H1 (cell line): ENCODE results near the gene RANBP2. TPM values are rescaled to one million over a fixed set of nuclear protein-coding genes. Genes with fewer than 3 reads are reported as not detected.

ENCODE experiments used
- CTCF ChIA-PET: fragments of 300-600 bp; sonication (Branson Sonifier 250); formaldehyde crosslinking; loops from one replicate; lab custom pipeline; 2021; ENCODE audit not compliant: partially characterized antibody; lab: Charles Lee
- POLR2A ChIA-PET: fragments of 300-600 bp; sonication (Branson Sonifier 250); formaldehyde crosslinking; loops from one replicate; lab custom pipeline; 2021; ENCODE audit warnings: inconsistent platforms; ENCODE audit not compliant: partially characterized antibody; lab: Charles Lee
- DNase-seq, 2 experiments: peaks; one replicate each; pipeline versions ENCODE4 v3.0.0 to v3.0.0-alpha.2; 2010 to 2022; ENCODE audit warnings: low spot score in 2 of 2, low read depth in 1 of 2, mixed read lengths in 1 of 2
- FAIRE-seq: peaks from 2 replicates; lab custom pipeline; 2011; peaks lifted over from hg19 to GRCh38; lab: Jason Lieb, UNC
- H2AFZ ChIP-seq: 2 replicates; pipeline ENCODE4 v1.8.1; 2012; ENCODE audit warnings: low read length, inconsistent platforms
- H2AK5ac ChIP-seq: 2 replicates; pipeline ENCODE4 v1.6.1; 2013; ENCODE audit warnings: low read depth, low read length
- H2BK120ac ChIP-seq: replicated peaks from 2 replicates; pipeline ENCODE3; 2013; ENCODE audit warnings: low read depth, low read length, inconsistent platforms
- H2BK12ac ChIP-seq: 2 replicates; pipeline ENCODE4 v1.6.1; 2013; ENCODE audit warnings: low read depth, low read length
- H2BK15ac ChIP-seq: 2 replicates; pipeline ENCODE4 v1.6.1; 2013; ENCODE audit warnings: low read length
- H2BK20ac ChIP-seq: 2 replicates; pipeline ENCODE4 v1.6.1; 2013; ENCODE audit warnings: low read length
- H2BK5ac ChIP-seq: 2 replicates; pipeline ENCODE4 v1.6.1; 2013; ENCODE audit warnings: low read depth, low read length
- H3K14ac ChIP-seq: 2 replicates; pipeline ENCODE4 v1.6.1; 2013; ENCODE audit warnings: inconsistent platforms; ENCODE audit not compliant: insufficient read length
- H3K18ac ChIP-seq: 2 replicates; pipeline ENCODE4 v1.6.1; 2013; ENCODE audit warnings: low read length; ENCODE audit errors: extremely low read depth
- H3K23ac ChIP-seq: 2 replicates; pipeline ENCODE4 v1.6.1; 2013; ENCODE audit warnings: inconsistent platforms; ENCODE audit not compliant: insufficient read length
- H3K23me2 ChIP-seq: 2 replicates; pipeline ENCODE4 v1.6.1; 2013; ENCODE audit warnings: low read depth, low read length
- H3K27ac ChIP-seq: 2 replicates; pipeline ENCODE4 v1.6.1; 2011; ENCODE audit warnings: low read depth, low read length, inconsistent platforms
- H3K27me3 ChIP-seq, 4 experiments: replicated peaks in 1 of 4; 1 replicate in 1 of 4; 2 replicates in 3 of 4; pipeline versions ENCODE4 v1.6.1 to v1.8.1; 2011 to 2013; ENCODE audit warnings: low read length in 3 of 4, mild to moderate bottlenecking in 3 of 4, inconsistent platforms in 2 of 4, mixed read lengths in 2 of 4, moderate library complexity in 1 of 4; ENCODE audit not compliant: control insufficient read depth in 3 of 4, insufficient read depth in 3 of 4; ENCODE audit errors: extremely low read depth in 1 of 4
- H3K36me3 ChIP-seq, 4 experiments: 2 replicates each; pipeline versions ENCODE4 v1.6.1 to v1.8.1; 2011 to 2013; ENCODE audit warnings: mild to moderate bottlenecking in 4 of 4, low read length in 3 of 4, moderate library complexity in 2 of 4, control low read depth in 1 of 4, inconsistent platforms in 1 of 4; ENCODE audit not compliant: insufficient read depth in 4 of 4, control insufficient read depth in 2 of 4
- H3K4ac ChIP-seq: replicated peaks from 2 replicates; pipeline ENCODE3; 2013; ENCODE audit warnings: low read length, low read depth, mixed read lengths, inconsistent platforms; ENCODE audit not compliant: insufficient read length
- H3K4me1 ChIP-seq, 4 experiments: replicated peaks in 1 of 4; 1 replicate in 1 of 4; 2 replicates in 3 of 4; pipeline versions ENCODE4 v1.6.1 to v1.8.1; 2011 to 2013; ENCODE audit warnings: low read length in 3 of 4, inconsistent platforms in 2 of 4, mixed read lengths in 1 of 4; ENCODE audit not compliant: insufficient read depth in 4 of 4, control insufficient read depth in 3 of 4
- H3K4me2 ChIP-seq, 2 experiments: 2 replicates each; pipeline versions ENCODE4 v1.6.1 to v1.8.1; 2011 to 2013; ENCODE audit warnings: low read depth in 2 of 2, low read length in 2 of 2, control low read depth in 1 of 2, inconsistent platforms in 1 of 2, mild to moderate bottlenecking in 1 of 2; ENCODE audit not compliant: insufficient read depth in 1 of 2
- H3K4me3 ChIP-seq, 4 experiments: fragments of 200-600, 300-600 bp in 1 of 4; sonication (generic), shearing (Covaris generic), sonication (Bioruptor Twin) in 1 of 4; 2 replicates each; pipeline versions ENCODE4 v1.5.1 to v1.8.1; 2011 to 2016; ENCODE audit warnings: low read length in 4 of 4, low read depth in 3 of 4, control low read depth in 2 of 4, inconsistent platforms in 2 of 4, mild to moderate bottlenecking in 2 of 4, mixed read lengths in 1 of 4, moderate library complexity in 1 of 4; ENCODE audit not compliant: insufficient read depth in 2 of 4; ENCODE audit errors: extremely low read depth in 1 of 4
- H3K56ac ChIP-seq: replicated peaks from 2 replicates; pipeline ENCODE3; 2013; ENCODE audit warnings: low read depth, mild to moderate bottlenecking, mixed read lengths, low read length, inconsistent platforms; ENCODE audit not compliant: insufficient read length
- H3K79me1 ChIP-seq: 2 replicates; pipeline ENCODE4 v1.6.1; 2013; ENCODE audit warnings: low read depth, low read length, control low read depth
- H3K79me2 ChIP-seq, 2 experiments: 2 replicates each; pipeline versions ENCODE4 v1.6.1 to v1.8.1; 2012 to 2013; ENCODE audit warnings: low read length in 2 of 2, mild to moderate bottlenecking in 2 of 2, inconsistent platforms in 1 of 2; ENCODE audit not compliant: insufficient read depth in 2 of 2, control insufficient read depth in 1 of 2
- H3K9ac ChIP-seq, 4 experiments: replicated peaks in 1 of 4; 1 replicate in 1 of 4; 2 replicates in 3 of 4; pipeline versions ENCODE4 v1.6.1 to v1.8.1; 2011 to 2013; ENCODE audit warnings: low read depth in 3 of 4, low read length in 3 of 4, control low read depth in 2 of 4, mild to moderate bottlenecking in 2 of 4, moderate library complexity in 2 of 4, inconsistent platforms in 1 of 4; ENCODE audit errors: extremely low read depth in 1 of 4
- H3K9me3 ChIP-seq, 2 experiments: 2 replicates each; pipeline versions ENCODE4 v1.6.1 to v1.8.1; 2012 to 2013; ENCODE audit warnings: mild to moderate bottlenecking in 2 of 2, moderate library complexity in 2 of 2, control low read depth in 1 of 2, inconsistent platforms in 1 of 2, low read depth in 1 of 2, low read length in 1 of 2, mixed read lengths in 1 of 2; ENCODE audit not compliant: insufficient read depth in 2 of 2
- H4K20me1 ChIP-seq, 2 experiments: replicated peaks in 1 of 2; 2 replicates each; pipeline versions ENCODE3 to v1.8.1; 2011 to 2013; ENCODE audit warnings: inconsistent platforms in 2 of 2, low read length in 2 of 2, mild to moderate bottlenecking in 1 of 2; ENCODE audit not compliant: insufficient read depth in 2 of 2, control insufficient read depth in 1 of 2
- H4K5ac ChIP-seq: 2 replicates; pipeline ENCODE4 v1.6.1; 2013; ENCODE audit warnings: low read length, low read depth, mixed read lengths, inconsistent platforms; ENCODE audit not compliant: insufficient read length
- H4K8ac ChIP-seq: 2 replicates; pipeline ENCODE4 v1.8.0; 2013; ENCODE audit warnings: mild to moderate bottlenecking, moderate library complexity, low read length, inconsistent platforms; ENCODE audit not compliant: insufficient read depth; ENCODE audit errors: extremely low read depth
- H4K91ac ChIP-seq: replicated peaks from 2 replicates; pipeline ENCODE3; 2013; ENCODE audit warnings: low read length, mixed read lengths, inconsistent platforms; ENCODE audit not compliant: insufficient read length
- BRCA1 ChIP-seq: IDR thresholded peaks from 2 replicates; pipeline ENCODE4 v1.6.1; 2012; ENCODE audit warnings: low read depth, low read length, improper control_type of control experiment
- WGBS, 2 experiments: shearing (Covaris generic) in 1 of 2; methylation state at CpG; one replicate each; pipeline versions ENCODE4 v1.1.6 to v1.1.7; 2013 to 2015; ENCODE audit warnings: low lambda C conversion rate in 2 of 2, mixed read lengths in 2 of 2, inconsistent platforms in 1 of 2, low coverage in 1 of 2, missing lambda C conversion rate in 1 of 2; ENCODE audit not compliant: insufficient replicate concordance in 2 of 2, insufficient coverage in 1 of 2, insufficient read length in 1 of 2; ENCODE audit errors: extremely low coverage in 1 of 2, missing lambda C conversion rate in 1 of 2; 5-methylcytosine and 5-hydroxymethylcytosine counted together
- polyA plus RNA-seq, 7 experiments: library from polyadenylated mRNA; depleted of rRNA in 3 of 7; stranded (reverse) in 5 of 7; unstranded in 2 of 7; fragments of >200 nt in 5 of 7; fragments of 200-250 nt in 2 of 7; gene quantifications; 1 replicate in 5 of 7; 2 replicates in 1 of 7; 4 replicates in 1 of 7; pipeline versions ENCODE4 v1.2.1 to v1.2.3, GENCODE V29; 2011 to 2013; ENCODE audit warnings: missing spikeins in 2 of 7, mixed read lengths in 2 of 7
- total RNA-seq: library from RNA; stranded (reverse); fragmentation: NEBNext Ultra II Directional; extraction: Animal tissue kit (Norgen Biotek cat#: 25700); gene quantifications from 2 replicates; pipeline ENCODE4 v1.2.1, GENCODE V29; 2021

Gene RANBP2
- total and polyA plus RNA-seq, 2 of the 8 experiments (the other 6 are each of a cell fraction or from before 2014, with no cell fraction given): 8.2 to 95.9 TPM

- no peaks in the 10 kb centered on the region for H3K4me1 ChIP-seq
- H3K27me3 ChIP-seq: no peaks in the 10 kb centered on the region
- no peak overlapping the region for H2AFZ ChIP-seq
- H3K4me2 ChIP-seq: no peak overlapping the region
- ChIA-PET POLR2A (no interaction called here), CTCF (interaction anchor here (1.1 kb wide), 1 partner anchor 85 kb away, joined by 3 read pairs; no protein-coding TSS in a partner anchor)
- no peak for TF ChIP-seq BRCA1
- no peak overlapping the region for H3K18ac ChIP-seq
- H4K20me1 ChIP-seq: no peaks in the 10 kb centered on the region
- H3K27ac ChIP-seq: no peak overlapping the region
- no peak overlapping the region for H4K8ac ChIP-seq
- DNase-seq: no peak
- H2BK120ac ChIP-seq: no peak overlapping the region
- H3K56ac ChIP-seq: no peak overlapping the region
- no peak overlapping the region for H3K4me3 ChIP-seq
- H4K5ac ChIP-seq: no peak overlapping the region
- no peaks in the 10 kb centered on the region for H3K79me2 ChIP-seq
- H2BK12ac ChIP-seq: no peak overlapping the region
- no peak overlapping the region for H4K91ac ChIP-seq
- H2BK20ac ChIP-seq: no peak overlapping the region
- 94% methylated on average over 5 of the region's 5 CpGs; no CpG with 5 or more reads in 1 of the 2 experiments for WGBS, 2 experiments
- FAIRE-seq: no peak
- H2BK5ac ChIP-seq: no peak overlapping the region
- H2BK15ac ChIP-seq: no peak overlapping the region
- H3K9ac ChIP-seq: no peak overlapping the region
- peaks cover 0 to 7% (median 5%) of the 10 kb centered on the region in 4 experiments; a peak in 4 of 8 replicates for H3K36me3 ChIP-seq
- H3K14ac ChIP-seq: no peak overlapping the region
- H2AK5ac ChIP-seq: no peak overlapping the region
- no peaks in the 10 kb centered on the region for H3K79me1 ChIP-seq
- H3K4ac ChIP-seq: no peak overlapping the region
- H3K9me3 ChIP-seq: no peaks in the 10 kb centered on the region
- no peak overlapping the region for H3K23ac ChIP-seq
- no peaks in the 10 kb centered on the region for H3K23me2 ChIP-seq
These were observed 105.2 kb downstream of the RANBP2 start for GRCh38 chr2:108824316-108825070.
